GDM1 (cell line): Measurements from ENCODE around the gene PRR16.

Source experiments
- DNase-seq: peaks from one replicate; lab custom pipeline; 2025; lab: John Stamatoyannopoulos, UW

PRR16 gene

DNA sequence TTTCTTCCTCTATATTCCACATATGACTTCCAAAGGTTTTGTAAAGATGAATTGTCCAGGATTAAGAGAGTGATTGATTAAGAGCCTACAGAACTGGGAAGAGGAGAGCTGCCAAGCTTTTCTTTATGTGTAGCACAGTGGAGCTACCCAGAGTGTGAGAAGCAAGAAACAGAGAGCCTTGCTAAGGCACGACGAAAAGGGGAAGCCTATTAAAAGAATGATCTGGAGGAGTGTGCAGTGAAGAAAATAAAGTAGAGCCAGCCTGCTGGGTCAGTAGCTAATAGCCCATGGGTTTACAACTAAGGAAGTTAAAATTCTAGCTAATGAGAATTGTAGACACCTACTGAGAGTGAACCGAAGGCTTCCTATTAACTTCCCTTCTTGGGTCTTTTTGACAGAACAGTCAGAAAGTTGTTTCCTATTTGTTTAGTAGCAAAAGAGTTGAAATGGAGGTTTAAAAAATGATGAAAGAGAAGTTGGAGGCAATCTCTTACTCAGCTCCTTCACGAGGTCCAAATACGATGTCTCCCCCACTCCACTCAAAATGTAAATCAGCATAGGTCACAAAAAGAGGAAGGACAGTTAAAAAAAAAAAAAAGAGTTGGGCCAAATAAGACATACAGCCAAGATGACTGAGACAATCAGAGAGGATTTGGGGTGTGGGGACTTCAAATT is 957 bp upstream of the PRR16 start:
- no peak for DNase-seq

DNA sequence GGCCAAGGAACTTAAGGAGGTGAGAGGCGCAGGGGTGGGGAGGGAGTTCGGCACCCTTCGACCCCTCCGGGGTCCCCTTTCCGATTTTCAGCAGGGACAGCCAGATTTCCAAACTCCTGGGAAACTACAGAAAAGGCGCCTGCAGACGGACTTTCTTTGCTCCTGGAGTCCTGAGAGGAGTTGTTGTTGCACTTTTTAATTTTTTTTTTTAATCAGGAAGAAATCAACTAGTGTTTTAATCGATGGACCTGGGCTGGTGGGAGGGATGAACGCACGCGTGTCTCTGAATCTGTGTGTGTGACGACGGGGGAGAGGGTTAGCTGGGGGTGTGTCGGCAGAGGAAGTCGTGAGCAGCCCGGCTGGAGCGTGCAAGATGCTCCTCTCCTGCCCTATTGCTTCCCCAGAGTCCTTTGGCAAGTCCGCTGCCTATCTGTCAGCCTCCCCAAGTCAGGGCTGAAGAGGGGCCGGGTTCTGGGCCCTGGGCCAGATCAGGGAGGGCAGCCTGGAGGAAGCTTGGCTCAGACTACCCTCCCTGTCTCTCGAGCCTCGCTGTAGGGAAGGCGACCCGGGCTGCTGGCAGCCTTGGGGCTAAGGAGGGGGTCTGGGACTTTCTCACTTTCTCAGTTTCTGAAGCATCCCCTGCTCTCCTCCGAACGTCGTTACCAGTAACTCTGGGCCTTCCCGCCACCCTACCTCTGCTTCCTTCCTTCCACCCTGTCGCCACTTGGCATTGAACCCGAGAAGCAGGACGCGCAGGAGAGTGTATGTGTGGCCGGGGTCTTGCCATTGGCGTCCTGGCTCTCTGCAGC is 731 bp downstream of the PRR16 start:
- DNase-seq, result no peak

- no peak for DNase-seq
Measured at GRCh38 chr5:120465436-120465961, 1.4 kb downstream of the PRR16 start.

- DNase-seq, result no peak
Measured at GRCh38 chr5:120466341-120467006, 2.4 kb downstream of the PRR16 start.

- no peak for DNase-seq
Measured at GRCh38 chr5:120471971-120472370, 7.9 kb downstream of the PRR16 start.

DNA sequence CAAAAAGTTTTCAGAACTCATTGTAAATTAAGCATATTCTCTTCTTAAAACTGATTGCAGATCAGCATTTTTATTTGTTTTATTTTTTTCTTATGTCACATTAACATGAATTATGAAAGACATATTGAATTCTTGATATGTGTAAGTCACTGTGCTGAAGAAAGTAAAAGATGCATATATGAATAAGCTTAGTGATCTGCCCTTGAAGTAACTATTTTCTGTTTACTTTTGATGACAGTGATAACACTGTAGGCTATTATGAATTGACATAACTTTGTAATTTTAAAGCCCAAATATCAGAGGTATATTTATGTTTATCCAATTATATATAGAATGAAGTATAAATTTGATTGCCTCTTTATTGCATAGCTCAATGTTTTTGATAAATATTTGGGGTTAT is 8.8 kb downstream of the PRR16 start:
- no peak for DNase-seq

- no peak for DNase-seq
Measured at GRCh38 chr5:120473332-120473731, 9.2 kb downstream of the PRR16 start.

DNA sequence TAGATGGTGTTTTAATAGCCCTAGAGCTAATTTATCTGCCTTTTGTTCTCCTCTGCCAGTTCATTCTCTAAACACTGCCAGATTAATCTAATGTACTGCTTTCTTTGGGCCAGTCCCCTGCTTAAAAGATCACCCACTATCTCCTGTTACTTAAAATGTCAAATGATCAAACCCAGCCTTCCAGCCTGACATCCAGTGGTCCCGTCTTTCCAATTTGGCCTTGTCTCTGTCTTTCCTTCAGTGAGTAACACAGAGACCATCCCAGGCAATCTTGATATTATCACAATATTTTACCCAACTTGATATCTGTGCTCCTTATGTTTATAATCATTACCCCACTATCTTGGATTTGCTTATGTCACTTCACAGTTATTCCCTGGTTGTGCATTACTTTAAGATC is 12.0 kb downstream of the PRR16 start:
- no peak for DNase-seq

- DNase-seq, result no peak
Measured at GRCh38 chr5:120479066-120479465, 15.0 kb downstream of the PRR16 start.

DNA sequence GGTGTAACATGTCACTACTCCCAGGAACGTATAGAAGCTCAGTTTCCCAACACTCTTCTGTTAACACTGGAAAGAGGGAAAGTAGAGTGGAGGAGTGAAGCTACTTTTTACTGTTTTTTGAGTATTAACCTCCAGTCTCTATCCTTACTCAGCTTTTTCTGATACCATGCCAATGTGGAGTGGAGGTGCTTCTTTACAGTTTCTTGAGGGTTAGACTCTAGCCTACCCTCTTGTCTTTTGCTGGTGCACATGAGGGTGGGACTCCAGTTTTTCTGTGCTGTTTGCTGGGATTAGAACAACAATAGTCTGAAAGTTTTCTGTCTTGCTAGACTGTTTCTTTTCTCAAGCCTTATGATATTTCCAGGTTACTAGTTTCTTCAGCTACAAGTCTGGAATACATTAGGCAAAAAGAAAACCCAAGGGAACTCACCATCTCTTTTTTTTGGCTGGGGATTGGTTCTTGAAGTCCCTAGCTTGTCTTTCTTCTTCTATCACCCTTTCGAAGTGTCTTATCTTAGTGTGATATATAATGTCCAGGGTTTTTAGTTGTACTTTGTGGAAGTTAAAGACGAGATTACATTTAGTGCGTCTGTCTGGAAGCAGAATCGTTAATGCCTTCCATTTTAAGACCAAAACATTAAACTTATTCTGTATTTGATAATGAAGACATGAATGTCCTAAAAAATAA is 35.9 kb downstream of the PRR16 start:
- DNase-seq, result no peak

- no peak for DNase-seq
Measured at GRCh38 chr5:120502531-120502930, 38.4 kb downstream of the PRR16 start.

DNA sequence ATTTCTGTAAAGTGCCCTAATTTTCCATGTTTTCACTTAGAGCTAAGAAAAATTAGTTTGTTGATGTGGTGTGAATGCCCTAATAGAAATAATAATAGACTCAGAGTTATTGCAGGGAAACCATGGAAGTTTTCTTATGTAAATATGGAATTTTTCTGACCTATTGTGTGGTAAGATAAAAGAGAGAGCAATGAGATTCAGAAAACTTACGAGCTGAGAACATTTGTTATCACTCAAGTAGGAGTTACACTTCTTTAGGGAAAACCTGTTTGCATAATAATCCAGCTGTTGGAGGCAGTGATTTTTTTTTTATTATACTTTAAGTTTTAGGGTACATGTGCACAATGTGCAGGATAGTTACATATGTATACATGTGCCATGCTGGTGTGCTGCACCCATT is 39.2 kb downstream of the PRR16 start:
- no peak for DNase-seq

DNA sequence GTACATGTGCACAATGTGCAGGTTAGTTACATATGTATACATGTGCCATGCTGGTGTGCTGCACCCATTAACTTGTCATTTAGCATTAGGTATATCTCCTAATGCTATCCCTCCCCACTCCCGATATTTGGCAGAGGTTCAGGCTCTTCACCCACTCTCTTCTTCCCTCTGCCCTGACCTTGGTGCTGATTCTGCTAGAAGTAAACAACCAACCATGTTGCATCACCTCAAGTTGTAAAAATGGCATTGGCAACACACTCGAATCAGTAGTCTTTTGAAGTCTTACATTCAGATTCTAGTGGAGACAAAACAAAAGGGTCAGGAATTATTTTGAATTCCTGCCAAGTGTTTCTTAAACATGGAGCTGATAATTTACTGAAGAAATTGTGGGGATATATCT is 40.0 kb downstream of the PRR16 start:
- no peak for DNase-seq

DNA sequence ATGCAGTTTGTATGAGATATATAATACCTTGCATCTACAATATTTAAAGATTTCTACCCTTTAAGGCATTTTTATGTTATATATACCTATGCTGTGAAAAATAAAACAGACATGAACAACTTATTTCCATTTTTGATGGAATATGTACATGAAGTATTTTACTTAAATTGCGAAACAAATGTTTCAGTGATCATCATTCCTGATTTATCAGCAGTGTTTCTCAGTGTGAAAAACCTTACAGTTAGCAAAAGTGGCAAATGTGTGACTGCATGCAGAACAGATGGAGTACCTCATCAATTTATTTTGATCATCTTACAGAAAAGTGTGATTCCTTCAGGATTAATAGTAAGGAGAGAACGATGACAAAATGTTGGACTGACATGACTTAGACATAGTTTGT is 43.1 kb downstream of the PRR16 start:
- no peak for DNase-seq

DNA sequence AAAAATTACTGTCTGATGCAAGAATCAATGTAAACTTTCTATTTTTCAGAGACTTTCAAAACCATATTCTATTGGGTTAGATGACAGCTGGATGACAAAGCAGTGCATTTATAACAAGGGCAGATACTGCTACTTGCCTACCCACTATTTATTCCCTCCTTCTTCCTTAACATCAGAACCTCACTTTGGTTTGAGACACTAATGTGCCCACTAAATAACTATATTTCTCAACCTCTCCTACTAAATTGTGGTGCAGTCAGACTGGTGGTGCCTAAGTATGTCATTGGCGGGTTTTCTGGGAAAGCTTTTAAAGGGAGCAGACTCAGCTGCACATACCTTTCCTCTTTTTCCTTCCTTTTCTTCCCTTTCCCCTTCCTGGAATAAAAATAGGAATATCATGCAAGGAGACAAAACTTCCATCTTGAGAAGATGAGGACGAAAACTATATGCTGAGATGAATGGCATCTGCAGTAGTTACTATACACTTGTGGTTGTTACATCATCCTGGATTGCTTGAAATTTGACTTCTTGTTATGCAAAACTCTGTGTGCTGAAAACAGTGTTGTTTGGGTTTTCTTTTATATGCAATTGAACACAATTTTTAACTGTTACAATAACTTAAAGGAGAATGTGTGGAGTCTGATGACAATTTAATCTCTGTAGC is 43.8 kb downstream of the PRR16 start:
- DNase-seq, result no peak

GRCh38 chr5:120509053-120509452 is 45.0 kb downstream of the PRR16 start:
- DNase-seq, result no peak

- DNase-seq, result no peak
Measured at GRCh38 chr5:120510098-120510637, 46.1 kb downstream of the PRR16 start.

DNA sequence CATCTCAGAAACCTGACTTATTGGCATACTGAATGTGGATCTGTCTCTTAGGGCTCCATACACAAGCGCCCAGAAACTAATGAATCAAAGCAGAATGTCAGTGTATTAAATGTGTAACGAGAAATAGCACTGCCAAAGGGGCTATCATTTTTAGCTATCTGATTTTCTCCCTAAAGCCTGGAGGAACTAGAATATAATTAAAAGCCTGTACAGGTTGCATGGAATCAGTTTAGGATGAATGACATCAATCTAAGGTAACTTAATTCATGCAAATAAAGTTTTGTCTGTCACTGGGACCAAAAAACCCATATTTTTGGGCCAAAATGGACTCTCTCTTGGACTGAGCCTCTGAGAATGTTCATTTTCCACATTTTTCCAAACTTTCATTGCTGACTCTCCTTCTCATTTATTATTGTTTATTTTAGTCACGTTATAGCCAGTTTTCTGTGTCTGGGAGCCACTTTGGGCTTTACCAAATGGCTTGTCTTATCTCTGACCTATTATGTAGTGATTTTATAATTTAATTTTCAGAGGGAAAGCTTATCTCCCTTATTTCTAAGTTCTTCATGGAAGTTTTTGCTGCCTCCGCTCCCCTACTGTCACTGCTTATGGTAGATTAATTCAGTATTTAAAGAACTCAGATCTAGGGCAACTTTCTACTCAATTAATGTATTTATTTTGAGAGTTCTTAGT is 47.0 kb downstream of the PRR16 start:
- DNase-seq, result no peak

- no peak for DNase-seq
Measured at GRCh38 chr5:120512068-120512467, 48.0 kb downstream of the PRR16 start.

DNA sequence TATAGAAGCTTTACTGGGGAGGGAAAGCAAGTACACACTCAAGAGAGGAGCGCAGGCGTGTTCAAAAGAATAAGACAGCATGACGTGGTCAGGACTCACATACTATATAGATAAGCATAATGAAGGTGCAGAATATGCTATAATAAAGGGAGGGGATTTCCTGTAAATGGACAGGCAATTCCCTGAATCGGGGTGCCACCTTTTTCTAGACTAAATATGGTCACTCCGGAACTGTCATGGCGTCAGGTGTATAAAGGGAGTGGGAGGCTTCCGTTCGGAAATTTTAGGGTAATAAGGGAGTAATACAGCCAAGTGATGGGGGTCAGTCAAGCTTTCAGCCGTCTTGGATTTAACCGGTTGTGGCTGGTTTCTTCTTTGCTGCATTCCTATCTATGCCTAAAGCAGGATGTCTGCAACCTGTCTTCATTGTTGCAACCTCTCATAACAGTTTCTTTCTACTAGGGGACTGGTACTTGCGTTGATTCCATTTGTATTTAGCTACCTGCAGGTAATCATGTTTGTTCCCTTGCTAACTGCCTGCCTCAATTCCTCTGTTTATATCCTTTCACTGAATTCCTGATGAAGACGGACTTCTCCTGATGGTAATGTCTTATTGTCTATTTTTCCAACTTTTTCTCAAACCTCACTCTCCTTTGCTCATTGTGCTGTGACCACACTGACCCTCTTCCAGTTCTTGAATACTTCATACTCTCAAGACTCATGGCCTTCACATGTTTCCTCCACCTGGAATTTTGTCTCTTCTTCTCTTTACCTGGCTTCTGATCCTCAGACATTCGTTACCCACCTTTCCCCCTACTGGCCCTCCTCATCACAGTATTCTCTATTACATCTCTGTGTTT is 48.9 kb downstream of the PRR16 start:
- no peak for DNase-seq
